Measurements from ENCODE around the gene GAK.
"Not testable (repeated sequence)": the region's sequence is repeated elsewhere in the genome, so short reads cannot be mapped to it uniquely, and the experiment has no call there.

Gene GAK

DNA sequence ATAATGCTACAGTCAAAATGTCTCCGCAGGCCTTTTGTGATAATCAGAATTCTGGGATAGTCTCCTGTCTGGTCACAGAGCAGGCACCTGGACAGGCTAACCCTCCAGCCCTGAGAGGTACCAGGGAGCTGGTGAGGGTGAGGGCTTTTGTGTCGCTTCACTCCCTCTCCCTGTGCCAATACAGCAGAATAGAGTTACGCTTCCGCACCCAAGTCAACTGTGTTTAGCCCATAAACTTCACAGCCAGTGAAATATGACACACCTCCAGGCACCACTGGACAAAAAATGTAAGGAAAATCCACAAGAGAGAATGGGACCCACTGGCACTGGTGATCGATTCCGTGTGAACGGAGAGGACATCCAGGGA, 1.3 kb downstream of the GAK start:
- no peak for DNase-seq (ENCODE audit: low spot score)
- TF ChIP-seq, protein P1, sequence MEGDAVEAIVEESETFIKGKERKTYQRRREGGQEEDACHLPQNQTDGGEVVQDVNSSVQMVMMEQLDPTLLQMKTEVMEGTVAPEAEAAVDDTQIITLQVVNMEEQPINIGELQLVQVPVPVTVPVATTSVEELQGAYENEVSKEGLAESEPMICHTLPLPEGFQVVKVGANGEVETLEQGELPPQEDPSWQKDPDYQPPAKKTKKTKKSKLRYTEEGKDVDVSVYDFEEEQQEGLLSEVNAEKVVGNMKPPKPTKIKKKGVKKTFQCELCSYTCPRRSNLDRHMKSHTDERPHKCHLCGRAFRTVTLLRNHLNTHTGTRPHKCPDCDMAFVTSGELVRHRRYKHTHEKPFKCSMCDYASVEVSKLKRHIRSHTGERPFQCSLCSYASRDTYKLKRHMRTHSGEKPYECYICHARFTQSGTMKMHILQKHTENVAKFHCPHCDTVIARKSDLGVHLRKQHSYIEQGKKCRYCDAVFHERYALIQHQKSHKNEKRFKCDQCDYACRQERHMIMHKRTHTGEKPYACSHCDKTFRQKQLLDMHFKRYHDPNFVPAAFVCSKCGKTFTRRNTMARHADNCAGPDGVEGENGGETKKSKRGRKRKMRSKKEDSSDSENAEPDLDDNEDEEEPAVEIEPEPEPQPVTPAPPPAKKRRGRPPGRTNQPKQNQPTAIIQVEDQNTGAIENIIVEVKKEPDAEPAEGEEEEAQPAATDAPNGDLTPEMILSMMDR (IDR thresholded peaks at IDR 0.05; ENCODE audit: extremely low read depth, insufficient read depth, missing control alignments): no peak
- in situ Hi-C loops (cut with MboI; ENCODE audit: low pct_unique_long_range_greater_than_20kb, low sequenced_read_pairs, unreplicated experiment): no loop called here

DNA sequence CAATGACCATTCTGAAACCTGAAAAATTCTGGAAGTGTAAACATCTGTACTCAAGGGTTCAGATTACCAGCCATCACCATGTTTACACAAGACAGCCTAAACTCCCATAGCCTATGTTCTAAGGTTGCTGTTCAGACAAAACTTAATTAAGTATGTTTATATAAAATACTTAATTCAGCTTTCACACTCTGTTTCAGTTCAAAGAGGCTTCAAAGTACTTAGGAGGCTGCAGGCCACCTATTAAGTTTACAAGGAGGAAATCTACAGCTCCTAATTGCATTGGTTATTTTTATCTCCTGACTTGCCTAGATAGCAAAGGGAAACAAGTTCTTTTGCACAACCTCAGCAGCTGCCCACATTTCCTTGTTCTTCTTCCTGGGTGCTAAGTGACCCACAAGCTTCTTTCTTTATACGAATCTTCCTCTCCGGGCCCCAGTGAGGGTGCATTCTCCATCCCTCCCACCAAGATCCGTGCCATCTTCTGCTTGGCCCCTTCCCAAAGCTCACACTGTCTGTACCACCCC, 2.0 kb downstream of the GAK start:
- DNase-seq (ENCODE audit: low spot score): no peak
- in situ Hi-C loops (cut with MboI; ENCODE audit: low pct_unique_long_range_greater_than_20kb, low sequenced_read_pairs, unreplicated experiment): no loop called here
- TF ChIP-seq, protein P1 (IDR thresholded peaks at IDR 0.05; ENCODE audit: extremely low read depth, insufficient read depth, missing control alignments): no peak

DNA sequence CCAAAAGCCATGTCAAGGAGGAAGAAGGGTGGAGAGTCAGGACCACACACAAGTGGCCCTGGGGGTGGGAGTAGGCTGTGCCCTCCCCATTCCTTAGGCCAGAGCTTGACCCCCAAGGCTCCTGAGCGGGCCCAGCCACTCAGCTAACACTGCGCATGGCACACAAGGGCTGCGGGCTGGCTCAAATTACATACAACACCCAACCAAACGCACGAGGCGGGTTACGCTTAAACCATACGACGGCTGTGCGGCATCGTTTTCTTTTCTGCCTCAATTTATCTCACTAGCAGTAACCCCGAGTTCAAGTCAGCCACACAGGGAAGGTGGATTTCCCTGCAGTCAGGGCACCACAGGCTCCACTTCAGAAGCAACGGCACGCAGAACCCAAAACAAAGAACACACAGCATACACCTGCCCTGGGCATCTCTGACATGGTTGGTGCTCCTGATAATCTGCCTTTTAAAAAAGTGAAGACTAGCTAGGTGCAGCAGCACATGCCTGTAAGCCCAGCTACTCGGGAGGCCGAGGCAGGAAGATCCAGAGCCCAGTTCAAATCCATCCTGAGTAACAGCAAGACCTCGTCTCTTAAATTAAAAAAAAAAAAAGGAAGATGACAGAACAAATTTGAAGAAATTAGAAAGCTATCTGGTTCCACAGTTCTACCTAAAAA, 2.9 kb downstream of the GAK start:
- TF ChIP-seq, protein P1 (IDR thresholded peaks at IDR 0.05; ENCODE audit: extremely low read depth, insufficient read depth, missing control alignments): no peak
- DNase-seq (ENCODE audit: low spot score): no peak
- in situ Hi-C loops (cut with MboI; ENCODE audit: low pct_unique_long_range_greater_than_20kb, low sequenced_read_pairs, unreplicated experiment): no loop called here

DNA sequence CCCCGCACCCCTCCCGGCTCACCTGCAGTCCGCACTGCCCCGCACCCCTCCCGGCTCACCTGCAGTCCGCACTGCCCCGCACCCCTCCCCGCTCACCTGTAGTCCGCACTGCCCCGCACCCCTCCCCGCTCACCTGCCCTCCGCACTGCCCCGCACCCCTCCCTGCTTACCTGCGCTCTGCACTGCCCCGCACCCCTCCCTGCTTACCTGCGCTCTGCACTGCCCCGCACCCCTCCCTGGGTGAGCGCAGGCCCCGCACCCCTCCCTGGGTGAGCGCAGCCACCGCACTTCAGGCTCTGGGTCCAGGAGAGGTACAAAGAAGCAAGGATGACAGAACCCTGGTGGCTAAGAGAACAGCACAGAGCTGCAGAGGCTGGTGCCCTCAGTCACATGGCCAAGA, 4.5 kb downstream of the GAK start:
- in situ Hi-C loops (cut with MboI; ENCODE audit: low pct_unique_long_range_greater_than_20kb, low sequenced_read_pairs, unreplicated experiment): not testable (repeated sequence)

DNA sequence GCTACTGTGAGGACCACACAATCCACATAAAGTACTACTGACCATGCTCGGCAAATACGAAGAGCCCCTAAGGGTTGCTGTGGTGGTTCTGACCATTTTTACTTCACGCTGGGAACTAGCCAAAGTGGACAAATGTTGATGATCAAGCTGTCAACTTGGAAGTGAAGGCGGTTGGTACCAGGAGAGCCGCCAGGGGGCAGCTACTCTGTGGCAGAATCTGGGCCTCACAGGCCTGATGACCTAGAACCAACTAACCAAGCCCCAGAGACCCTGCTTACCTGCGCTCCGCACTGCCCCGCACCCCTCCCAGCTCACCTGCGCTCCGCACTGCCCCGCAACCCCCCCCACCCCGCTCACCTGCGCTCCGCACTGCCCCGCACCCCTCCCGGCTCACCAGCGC, 5.6 kb downstream of the GAK start:
- in situ Hi-C loops (cut with MboI; ENCODE audit: low pct_unique_long_range_greater_than_20kb, low sequenced_read_pairs, unreplicated experiment): no loop called here
- TF ChIP-seq, protein P1 (IDR thresholded peaks at IDR 0.05; ENCODE audit: extremely low read depth, insufficient read depth, missing control alignments): no peak
- DNase-seq (ENCODE audit: low spot score): no peak

More for the DNA sequence above, 4.5 kb downstream of the GAK start:
- DNase-seq (ENCODE audit: low spot score): not testable (repeated sequence)

DNA sequence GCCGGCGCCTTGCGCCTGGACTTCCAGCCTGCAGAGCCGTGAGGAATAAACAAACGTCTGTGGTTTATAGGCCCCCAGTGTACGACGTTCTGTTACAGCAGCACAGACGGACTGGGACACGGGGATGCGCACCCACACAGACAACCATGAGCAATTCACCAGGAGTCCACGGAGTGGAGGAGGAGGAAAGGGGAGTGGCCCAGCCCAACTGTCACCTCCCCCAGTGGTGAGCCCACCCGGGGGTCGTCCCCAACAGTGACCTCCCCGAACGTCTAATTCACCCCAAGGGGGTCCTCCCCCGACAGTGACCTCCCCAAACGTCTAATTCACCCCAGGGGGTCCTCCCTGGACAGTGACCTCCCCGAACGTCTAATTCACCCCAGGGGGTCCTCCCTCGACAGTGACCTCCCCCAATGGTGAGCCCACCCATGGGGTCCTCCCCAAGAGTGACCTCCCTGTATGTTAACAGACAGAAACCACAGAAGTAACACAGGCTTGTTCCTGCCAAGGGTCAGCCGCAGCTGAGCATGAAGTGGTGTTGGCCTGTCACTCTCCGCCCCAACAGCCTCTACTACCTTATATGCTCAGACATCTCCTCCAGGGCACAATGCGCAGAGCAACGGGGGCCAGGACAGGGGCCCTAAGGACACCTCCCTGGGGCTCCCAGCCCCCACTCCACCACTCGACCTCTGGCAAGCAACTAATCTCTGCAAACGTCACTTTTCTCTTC, 6.2 kb downstream of the GAK start:
- TF ChIP-seq, protein P1 (IDR thresholded peaks at IDR 0.05; ENCODE audit: extremely low read depth, insufficient read depth, missing control alignments): no peak
- in situ Hi-C loops (cut with MboI; ENCODE audit: low pct_unique_long_range_greater_than_20kb, low sequenced_read_pairs, unreplicated experiment): no loop called here
- no peak for DNase-seq (ENCODE audit: low spot score)

DNA sequence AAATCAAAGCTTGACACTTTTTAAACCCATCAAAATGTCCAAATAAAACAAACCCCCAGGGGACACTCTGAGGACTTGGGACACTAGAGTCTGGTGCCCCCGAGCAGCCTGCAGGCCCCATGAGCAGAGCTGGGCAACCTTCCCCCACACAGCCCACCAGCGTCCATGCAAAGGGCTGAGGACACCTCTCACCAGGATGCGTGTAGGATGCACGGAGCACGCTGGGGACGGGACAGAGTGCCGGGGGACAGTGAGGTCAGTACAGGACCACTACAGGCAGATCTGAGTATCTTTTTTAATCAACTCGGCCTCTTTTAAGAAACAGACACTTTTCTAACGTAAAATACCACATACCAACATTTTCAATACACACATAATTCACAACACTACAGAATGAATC, 6.9 kb downstream of the GAK start:
- no peak for DNase-seq (ENCODE audit: low spot score)
- TF ChIP-seq, protein P1 (IDR thresholded peaks at IDR 0.05; ENCODE audit: extremely low read depth, insufficient read depth, missing control alignments): no peak
- in situ Hi-C loops (cut with MboI; ENCODE audit: low pct_unique_long_range_greater_than_20kb, low sequenced_read_pairs, unreplicated experiment): no loop called here

All from GM13977 (cell line).